Amniotic epithelial cell (primary cell): ENCODE measurements around the gene ETV3.

Experiments used
- DNase-seq: peaks from one replicate; pipeline ENCODE4 v3.0.0-alpha.2; 2010; ENCODE audit warnings: low read depth

Gene ETV3

GRCh38 chr1:157137408-157138219, 581 bp downstream of the ETV3 start:
- no peak for DNase-seq

- no peak for DNase-seq
Observed at GRCh38 chr1:157137046-157137407, 1.2 kb downstream of the ETV3 start.

GRCh38 chr1:157136133-157136532, 2.1 kb downstream of the ETV3 start:
- DNase-seq: no peak

GRCh38 chr1:157135646-157136045, 2.5 kb downstream of the ETV3 start:
- peak; percentile 41 for DNase-seq

- no peak for DNase-seq
Observed at GRCh38 chr1:157135070-157135469, 3.1 kb downstream of the ETV3 start.

GRCh38 chr1:157134442-157134841, 3.8 kb downstream of the ETV3 start:
- no peak for DNase-seq

- no peak for DNase-seq
Observed at GRCh38 chr1:157133426-157133825, 4.8 kb downstream of the ETV3 start.

GRCh38 chr1:157132616-157133167, 5.5 kb downstream of the ETV3 start:
- DNase-seq: no peak

GRCh38 chr1:157132111-157132510, 6.1 kb downstream of the ETV3 start:
- no peak for DNase-seq

GRCh38 chr1:157131281-157131680, 6.9 kb downstream of the ETV3 start:
- no peak for DNase-seq

GRCh38 chr1:157124855-157125254, 13.3 kb downstream of the ETV3 start:
- no peak for DNase-seq

GRCh38 chr1:157119448-157119847, 18.7 kb downstream of the ETV3 start:
- no peak for DNase-seq

- DNase-seq: no peak
Observed at GRCh38 chr1:157119008-157119407, 19.2 kb downstream of the ETV3 start.

- DNase-seq: no peak
Observed at GRCh38 chr1:157117527-157118057, 20.6 kb downstream of the ETV3 start.

- no peak for DNase-seq
Observed at GRCh38 chr1:157116737-157117103, 21.5 kb downstream of the ETV3 start.

GRCh38 chr1:157115851-157116736, 22.1 kb downstream of the ETV3 start:
- DNase-seq: no peak

- DNase-seq: no peak
Observed at GRCh38 chr1:157115429-157115838, 22.8 kb downstream of the ETV3 start.

- DNase-seq: no peak
Observed at GRCh38 chr1:157114183-157115121, 23.7 kb downstream of the ETV3 start.

- DNase-seq: no peak
Observed at GRCh38 chr1:157113631-157114030, 24.6 kb downstream of the ETV3 start.

- no peak for DNase-seq
Observed at GRCh38 chr1:157113106-157113505, 25.1 kb downstream of the ETV3 start.

GRCh38 chr1:157112186-157112867, 25.9 kb downstream of the ETV3 start:
- DNase-seq: no peak
